ENCODE data around the gene TEX19. TPM values are rescaled to one million over a fixed set of nuclear protein-coding genes. Genes with fewer than 3 reads are reported as not detected.

TEX19 gene
- total and polyA plus RNA-seq, 9 of the 15 experiments (the other 6 are each of a cell fraction or from before 2014, with no cell fraction given): 0.10 to 4.9 (median 1.9) TPM

DNA sequence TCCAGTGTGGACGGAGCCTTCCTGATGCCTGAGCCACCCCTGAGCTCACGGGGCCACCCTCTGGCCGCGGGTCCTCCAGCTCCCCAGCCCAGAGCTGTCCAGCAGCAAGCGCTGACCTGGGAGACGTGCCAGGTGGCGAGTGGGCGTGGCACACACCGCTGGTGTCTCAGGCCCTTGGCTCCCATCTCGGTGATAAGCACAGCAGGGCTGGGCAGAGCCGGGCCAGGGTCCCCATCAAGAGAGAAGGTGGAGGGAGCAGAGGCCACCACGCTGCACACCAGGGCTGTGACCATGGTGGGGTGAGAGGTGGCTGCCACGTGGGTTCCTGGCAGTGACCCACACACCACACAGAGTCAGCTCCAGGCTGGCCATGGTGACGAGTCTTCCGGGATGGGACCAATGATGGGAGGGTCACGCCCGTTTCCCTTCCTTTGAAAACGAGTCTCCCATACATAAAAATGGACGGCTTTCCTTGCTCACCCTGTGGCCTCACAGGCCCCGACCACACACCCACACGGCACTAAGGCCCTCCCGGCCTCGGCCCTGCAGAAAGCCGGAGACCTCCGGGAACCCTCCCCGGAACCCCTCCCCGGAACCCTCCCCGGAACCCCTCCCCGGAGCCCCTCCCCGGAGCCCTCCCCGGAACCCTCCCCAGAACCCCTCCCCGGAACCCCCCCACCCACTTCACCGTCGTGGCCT is 29.3 kb downstream of the TEX19 start:
- Histone ChIP-seq H3K4me2 (ENCODE audit: insufficient read depth, low read length) (no peak overlapping the region), H3K27ac (ENCODE audit: extremely low read depth, low read depth, low read length) (no peak overlapping the region), H3K9me3 (replicated peaks; ENCODE audit: control insufficient read depth, insufficient read depth, low read depth, low read length) (no peaks in the 10 kb centered on the region), H2AFZ (ENCODE audit: low read depth, low read length) (no peak overlapping the region), H3K4me3 (no peak overlapping the region), H3K9me1 (ENCODE audit: control insufficient read depth, insufficient read depth, low read length) (no peaks in the 10 kb centered on the region), H3K9ac (ENCODE audit: insufficient read depth in 1 of 2, low read depth in 2 of 2, low read length in 2 of 2) (peak overlapping the region in 1 of 2 experiments; percentile 64; a peak in 1 of 4 replicates), H3K27me3 (ENCODE audit: control insufficient read depth in 2 of 2, insufficient read depth in 2 of 2, low read length in 2 of 2) (peaks cover 0 to 7% of the 10 kb centered on the region in 2 experiments; a peak in 1 of 5 replicates), H3K79me2 (ENCODE audit: control insufficient read depth, insufficient read depth, low read length) (no peaks in the 10 kb centered on the region), H4K20me1 (replicated peaks; ENCODE audit: control insufficient read depth, insufficient read depth, low read length) (no peaks in the 10 kb centered on the region), H3K4me1 (replicated peaks in 1 of 2; ENCODE audit: control insufficient read depth in 2 of 2, insufficient read depth in 2 of 2, low read length in 2 of 2) (peaks cover 0 to 63% of the 10 kb centered on the region in 2 experiments; a peak in 3 of 5 replicates), H3K36me3 (ENCODE audit: control insufficient read depth, insufficient read depth, low read length) (peaks cover 19% of the 10 kb centered on the region; the same call in 1 of the 3 replicates)
- intact Hi-C loops (cut with micrococcal nuclease): no loop called here
- FAIRE-seq (peak; percentile 23), ATAC-seq (peak; percentile 68), DNase-seq (ENCODE audit: extremely low read depth in 1 of 4, low spot score in 3 of 4) (peak; percentile 37 to 65 (median 48))
- POLR2A ChIA-PET: interaction anchor here (0.6 kb wide), 1 partner anchor 29 kb away, joined by 4 read pairs; the partner anchor contains the start of gene HEXD
- in situ Hi-C loops (cut with MboI): no loop called here
- BruUV-seq (replicated peaks): no TSS peak
- CTCF ChIA-PET (ENCODE audit: low intra/inter-chr PET ratio): interaction anchor here (0.8 to 0.9 kb wide), 2 partner anchors 36 to 38 kb away, joined by 3 read pairs; no protein-coding TSS in a partner anchor
- 33% methylated on average over 11 of the region's 34 CpGs for WGBS (ENCODE audit: insufficient coverage, low coverage, missing lambda C conversion rate)
- TF ChIP-seq, protein P1, sequence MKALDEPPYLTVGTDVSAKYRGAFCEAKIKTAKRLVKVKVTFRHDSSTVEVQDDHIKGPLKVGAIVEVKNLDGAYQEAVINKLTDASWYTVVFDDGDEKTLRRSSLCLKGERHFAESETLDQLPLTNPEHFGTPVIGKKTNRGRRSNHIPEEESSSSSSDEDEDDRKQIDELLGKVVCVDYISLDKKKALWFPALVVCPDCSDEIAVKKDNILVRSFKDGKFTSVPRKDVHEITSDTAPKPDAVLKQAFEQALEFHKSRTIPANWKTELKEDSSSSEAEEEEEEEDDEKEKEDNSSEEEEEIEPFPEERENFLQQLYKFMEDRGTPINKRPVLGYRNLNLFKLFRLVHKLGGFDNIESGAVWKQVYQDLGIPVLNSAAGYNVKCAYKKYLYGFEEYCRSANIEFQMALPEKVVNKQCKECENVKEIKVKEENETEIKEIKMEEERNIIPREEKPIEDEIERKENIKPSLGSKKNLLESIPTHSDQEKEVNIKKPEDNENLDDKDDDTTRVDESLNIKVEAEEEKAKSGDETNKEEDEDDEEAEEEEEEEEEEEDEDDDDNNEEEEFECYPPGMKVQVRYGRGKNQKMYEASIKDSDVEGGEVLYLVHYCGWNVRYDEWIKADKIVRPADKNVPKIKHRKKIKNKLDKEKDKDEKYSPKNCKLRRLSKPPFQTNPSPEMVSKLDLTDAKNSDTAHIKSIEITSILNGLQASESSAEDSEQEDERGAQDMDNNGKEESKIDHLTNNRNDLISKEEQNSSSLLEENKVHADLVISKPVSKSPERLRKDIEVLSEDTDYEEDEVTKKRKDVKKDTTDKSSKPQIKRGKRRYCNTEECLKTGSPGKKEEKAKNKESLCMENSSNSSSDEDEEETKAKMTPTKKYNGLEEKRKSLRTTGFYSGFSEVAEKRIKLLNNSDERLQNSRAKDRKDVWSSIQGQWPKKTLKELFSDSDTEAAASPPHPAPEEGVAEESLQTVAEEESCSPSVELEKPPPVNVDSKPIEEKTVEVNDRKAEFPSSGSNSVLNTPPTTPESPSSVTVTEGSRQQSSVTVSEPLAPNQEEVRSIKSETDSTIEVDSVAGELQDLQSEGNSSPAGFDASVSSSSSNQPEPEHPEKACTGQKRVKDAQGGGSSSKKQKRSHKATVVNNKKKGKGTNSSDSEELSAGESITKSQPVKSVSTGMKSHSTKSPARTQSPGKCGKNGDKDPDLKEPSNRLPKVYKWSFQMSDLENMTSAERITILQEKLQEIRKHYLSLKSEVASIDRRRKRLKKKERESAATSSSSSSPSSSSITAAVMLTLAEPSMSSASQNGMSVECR (CRISPR knock-in tag; IDR thresholded peaks at IDR 0.05): peak; percentile 83
- TF ChIP-seq, protein P2, sequence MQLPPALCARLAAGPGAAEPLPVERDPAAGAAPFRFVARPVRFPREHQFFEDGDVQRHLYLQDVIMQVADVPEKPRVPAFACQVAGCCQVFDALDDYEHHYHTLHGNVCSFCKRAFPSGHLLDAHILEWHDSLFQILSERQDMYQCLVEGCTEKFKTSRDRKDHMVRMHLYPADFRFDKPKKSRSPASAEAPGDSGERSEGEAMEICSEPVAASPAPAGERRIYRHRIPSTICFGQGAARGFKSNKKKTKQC (CRISPR knock-in tag; IDR thresholded peaks at IDR 0.05): no peak
- TF ChIP-seq, protein P3, sequence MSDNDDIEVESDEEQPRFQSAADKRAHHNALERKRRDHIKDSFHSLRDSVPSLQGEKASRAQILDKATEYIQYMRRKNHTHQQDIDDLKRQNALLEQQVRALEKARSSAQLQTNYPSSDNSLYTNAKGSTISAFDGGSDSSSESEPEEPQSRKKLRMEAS (CRISPR knock-in tag; IDR thresholded peaks at IDR 0.05): 0 out of 2 replicates have a peak, but pooled peaks have one; percentile 32
- TF ChIP-seq ZNF79 (CRISPR knock-in tag; IDR thresholded peaks at IDR 0.05; ENCODE audit: low read depth) (no peak), SIN3A (IDR thresholded peaks at IDR 0.05; ENCODE audit: borderline replicate concordance in 2 of 2, control insufficient read depth in 1 of 2, low read depth in 2 of 2, low read length in 2 of 2) (0 out of 4 replicates have a peak, but pooled peaks of 1 of the 2 experiments have one; percentile 63), HDAC1 (IDR thresholded peaks at IDR 0.05) (0 out of 4 replicates have a peak, but pooled peaks of 1 of the 2 experiments have one; percentile 41), EHMT2 (IDR thresholded peaks at IDR 0.05) (peak; percentile 59; the same call in 1 of the 2 replicates), FIP1L1 (IDR thresholded peaks at IDR 0.05; ENCODE audit: low read depth, low read length, poor library complexity, severe bottlenecking) (peak; percentile 52), GABPB1 (CRISPR knock-in tag; IDR thresholded peaks at IDR 0.05) (peak; percentile 45; the same call in 1 of the 2 replicates), NFRKB (IDR thresholded peaks at IDR 0.05; ENCODE audit: low read depth) (no peak), CCNT2 (IDR thresholded peaks at IDR 0.05; ENCODE audit: borderline replicate concordance, extremely low read depth, insufficient read length, low read depth, low read length) (peak; percentile 24), MYNN (IDR thresholded peaks at IDR 0.05) (peak; percentile 36; the same call in 1 of the 2 replicates), MYNN (CRISPR knock-in tag; IDR thresholded peaks at IDR 0.05) (no peak)
- TF ChIP-seq, protein P4, sequence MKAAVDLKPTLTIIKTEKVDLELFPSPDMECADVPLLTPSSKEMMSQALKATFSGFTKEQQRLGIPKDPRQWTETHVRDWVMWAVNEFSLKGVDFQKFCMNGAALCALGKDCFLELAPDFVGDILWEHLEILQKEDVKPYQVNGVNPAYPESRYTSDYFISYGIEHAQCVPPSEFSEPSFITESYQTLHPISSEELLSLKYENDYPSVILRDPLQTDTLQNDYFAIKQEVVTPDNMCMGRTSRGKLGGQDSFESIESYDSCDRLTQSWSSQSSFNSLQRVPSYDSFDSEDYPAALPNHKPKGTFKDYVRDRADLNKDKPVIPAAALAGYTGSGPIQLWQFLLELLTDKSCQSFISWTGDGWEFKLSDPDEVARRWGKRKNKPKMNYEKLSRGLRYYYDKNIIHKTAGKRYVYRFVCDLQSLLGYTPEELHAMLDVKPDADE (conservative IDR thresholded peaks at IDR 0.05; ENCODE audit: control insufficient read depth, low read depth, low read length): 0 out of 2 replicates have a peak, but pooled peaks have one; percentile 39
